ENCODE measurements around the gene CADPS2. TPM values are rescaled to one million over a fixed set of nuclear protein-coding genes. Genes with fewer than 3 reads are reported as not detected.

CADPS2 gene
- total RNA-seq, 3 donors from 2014 or later (not counting 1 experiment from before 2014, with no cell fraction given) = not detected

DNA sequence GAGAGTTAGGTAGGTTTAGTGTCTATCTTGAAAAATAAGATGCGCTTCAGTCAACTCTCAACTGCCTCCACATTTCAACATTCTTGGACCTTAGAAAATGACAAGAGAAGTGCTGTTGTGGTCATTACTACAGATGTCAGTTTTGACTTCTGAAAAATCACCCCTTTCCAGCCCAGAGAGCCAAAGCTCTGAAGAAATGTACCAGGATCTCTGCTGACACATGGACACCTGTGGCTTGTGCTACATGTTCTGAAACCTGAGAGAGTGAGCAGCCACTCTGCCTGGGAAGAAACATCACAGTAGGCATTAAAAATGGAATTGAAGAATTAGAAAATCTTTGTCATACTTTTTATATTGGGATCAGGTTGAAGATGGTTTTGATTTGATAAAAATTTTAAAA is 545.8 kb downstream of the CADPS2 start:
- no peak overlapping the region for H3K27ac ChIP-seq (ENCODE audit: low read length)
- peaks cover 2 to 4% of the 10 kb centered on the region in 2 donors for H3K9me3 Mint-ChIP-seq
- no peaks in the 10 kb centered on the region for H3K4me1 Mint-ChIP-seq
- intact Hi-C loops (cut with micrococcal nuclease) = no loop called here
- no peaks in the 10 kb centered on the region for H3K9me3 ChIP-seq (ENCODE audit: control insufficient read depth, insufficient read depth, low read length)
- no peaks in the 10 kb centered on the region for H3K4me1 ChIP-seq (ENCODE audit: control insufficient read depth, insufficient read depth, low read length)
- TF ChIP-seq, protein P1, sequence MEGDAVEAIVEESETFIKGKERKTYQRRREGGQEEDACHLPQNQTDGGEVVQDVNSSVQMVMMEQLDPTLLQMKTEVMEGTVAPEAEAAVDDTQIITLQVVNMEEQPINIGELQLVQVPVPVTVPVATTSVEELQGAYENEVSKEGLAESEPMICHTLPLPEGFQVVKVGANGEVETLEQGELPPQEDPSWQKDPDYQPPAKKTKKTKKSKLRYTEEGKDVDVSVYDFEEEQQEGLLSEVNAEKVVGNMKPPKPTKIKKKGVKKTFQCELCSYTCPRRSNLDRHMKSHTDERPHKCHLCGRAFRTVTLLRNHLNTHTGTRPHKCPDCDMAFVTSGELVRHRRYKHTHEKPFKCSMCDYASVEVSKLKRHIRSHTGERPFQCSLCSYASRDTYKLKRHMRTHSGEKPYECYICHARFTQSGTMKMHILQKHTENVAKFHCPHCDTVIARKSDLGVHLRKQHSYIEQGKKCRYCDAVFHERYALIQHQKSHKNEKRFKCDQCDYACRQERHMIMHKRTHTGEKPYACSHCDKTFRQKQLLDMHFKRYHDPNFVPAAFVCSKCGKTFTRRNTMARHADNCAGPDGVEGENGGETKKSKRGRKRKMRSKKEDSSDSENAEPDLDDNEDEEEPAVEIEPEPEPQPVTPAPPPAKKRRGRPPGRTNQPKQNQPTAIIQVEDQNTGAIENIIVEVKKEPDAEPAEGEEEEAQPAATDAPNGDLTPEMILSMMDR (IDR thresholded peaks at IDR 0.05) = no peak
- no peak overlapping the region for H3K4me3 Mint-ChIP-seq
- DNase-seq = no peak
- H3K27me3 ChIP-seq (ENCODE audit: control insufficient read depth, insufficient read depth, low read length) = no peaks in the 10 kb centered on the region
- no peaks in the 10 kb centered on the region for H3K36me3 Mint-ChIP-seq
- H3K4me3 ChIP-seq (ENCODE audit: low read length) = no peak overlapping the region
- H3K27ac Mint-ChIP-seq = no peak overlapping the region
- no peak for ATAC-seq
- 100% methylated on average over 1 of the region's 1 CpG for WGBS (ENCODE audit: insufficient coverage)
- no peaks in the 10 kb centered on the region for H3K36me3 ChIP-seq (ENCODE audit: control insufficient read depth, insufficient read depth, low read length)
- no peaks in the 10 kb centered on the region for H3K27me3 Mint-ChIP-seq (ENCODE audit: low read depth in 2 of 2)

DNA sequence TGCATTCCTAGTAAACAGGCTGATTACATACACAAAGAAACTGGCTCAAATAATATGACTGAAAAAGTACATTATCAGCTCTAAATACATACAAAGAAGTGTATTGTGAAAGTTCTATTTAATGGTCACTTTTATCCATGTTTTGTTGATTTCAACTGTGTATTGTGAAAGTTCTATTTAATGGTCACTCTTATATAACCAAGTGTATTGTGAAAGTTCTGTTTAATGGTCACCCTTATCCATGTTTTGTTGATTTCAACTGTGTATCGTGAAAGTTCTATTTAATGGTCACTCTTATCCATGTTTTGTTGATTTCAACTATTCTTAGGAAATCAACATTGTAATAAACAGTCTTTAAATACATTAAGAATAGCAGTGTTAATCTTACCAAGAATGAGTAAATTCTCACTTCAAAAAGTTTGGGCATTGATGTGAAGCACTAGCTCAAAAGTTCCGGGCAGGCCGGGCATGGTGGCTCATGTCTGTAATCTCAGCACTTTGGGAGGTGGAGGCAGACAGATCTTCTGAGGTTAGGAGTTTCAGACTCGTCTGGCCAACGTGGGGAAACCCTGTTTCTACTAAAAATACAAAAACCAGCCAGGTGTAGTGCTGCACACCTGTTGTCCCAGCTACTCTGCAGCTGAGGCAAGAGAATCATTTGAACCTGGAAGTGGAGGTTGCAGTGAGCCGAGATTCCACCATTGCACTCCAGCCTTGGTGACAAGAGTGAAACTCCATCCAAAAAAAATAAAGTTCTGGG is 546.9 kb downstream of the CADPS2 start:
- H3K9me3 ChIP-seq (ENCODE audit: control insufficient read depth, insufficient read depth, low read length) = no peaks in the 10 kb centered on the region
- TF ChIP-seq, protein P1 (IDR thresholded peaks at IDR 0.05) = no peak
- H3K27ac ChIP-seq (ENCODE audit: low read length) = no peak overlapping the region
- no peaks in the 10 kb centered on the region for H3K27me3 ChIP-seq (ENCODE audit: control insufficient read depth, insufficient read depth, low read length)
- intact Hi-C loops (cut with micrococcal nuclease) = no loop called here
- H3K9me3 Mint-ChIP-seq = peaks cover 2 to 4% of the 10 kb centered on the region in 2 donors
- no peaks in the 10 kb centered on the region for H3K4me1 Mint-ChIP-seq
- no peak overlapping the region for H3K4me3 ChIP-seq (ENCODE audit: low read length)
- H3K27ac Mint-ChIP-seq = no peak overlapping the region
- H3K36me3 ChIP-seq (ENCODE audit: control insufficient read depth, insufficient read depth, low read length) = no peaks in the 10 kb centered on the region
- H3K4me3 Mint-ChIP-seq = no peak overlapping the region
- 88% methylated on average over 5 of the region's 6 CpGs for WGBS (ENCODE audit: insufficient coverage)
- DNase-seq (no peak), ATAC-seq (no peak)
- H3K4me1 ChIP-seq (ENCODE audit: control insufficient read depth, insufficient read depth, low read length) = no peaks in the 10 kb centered on the region
- H3K27me3 Mint-ChIP-seq (ENCODE audit: low read depth in 2 of 2) = no peaks in the 10 kb centered on the region
- H3K36me3 Mint-ChIP-seq = no peaks in the 10 kb centered on the region

- Mint-ChIP-seq H3K4me3 (no peak overlapping the region), H3K4me1 (no peaks in the 10 kb centered on the region), H3K27ac (no peak overlapping the region), H3K27me3 (ENCODE audit: low read depth in 2 of 2) (no peaks in the 10 kb centered on the region), H3K36me3 (no peaks in the 10 kb centered on the region), H3K9me3 (peaks cover 0 to 3% of the 10 kb centered on the region in 2 donors)
- H3K27ac ChIP-seq (ENCODE audit: low read length) = no peak overlapping the region
- TF ChIP-seq, protein P1 (IDR thresholded peaks at IDR 0.05) = no peak
- intact Hi-C loops (cut with micrococcal nuclease) = no loop called here
- no peak overlapping the region for H3K4me3 ChIP-seq (ENCODE audit: low read length)
- no peaks in the 10 kb centered on the region for H3K27me3 ChIP-seq (ENCODE audit: control insufficient read depth, insufficient read depth, low read length)
- WGBS (ENCODE audit: insufficient coverage) = 68% methylated on average over 2 of the region's 2 CpGs
- H3K9me3 ChIP-seq (ENCODE audit: control insufficient read depth, insufficient read depth, low read length) = no peaks in the 10 kb centered on the region
- no peak for DNase-seq
- ATAC-seq = no peak
- no peaks in the 10 kb centered on the region for H3K36me3 ChIP-seq (ENCODE audit: control insufficient read depth, insufficient read depth, low read length)
- H3K4me1 ChIP-seq (ENCODE audit: control insufficient read depth, insufficient read depth, low read length) = no peaks in the 10 kb centered on the region
Measured at GRCh38 chr7:122337011-122337410, 549.2 kb downstream of the CADPS2 start.
